HuH-7 (cell line): ENCODE results near the gene JSRP1.
A peak's percentile ranks its signal among the peaks of the same experiment; 100 is the strongest.

Experiments
- DNase-seq: peaks from one replicate; pipeline ENCODE4 v3.0.0; 2011; ENCODE audit warnings: low spot score

Gene JSRP1

DNA sequence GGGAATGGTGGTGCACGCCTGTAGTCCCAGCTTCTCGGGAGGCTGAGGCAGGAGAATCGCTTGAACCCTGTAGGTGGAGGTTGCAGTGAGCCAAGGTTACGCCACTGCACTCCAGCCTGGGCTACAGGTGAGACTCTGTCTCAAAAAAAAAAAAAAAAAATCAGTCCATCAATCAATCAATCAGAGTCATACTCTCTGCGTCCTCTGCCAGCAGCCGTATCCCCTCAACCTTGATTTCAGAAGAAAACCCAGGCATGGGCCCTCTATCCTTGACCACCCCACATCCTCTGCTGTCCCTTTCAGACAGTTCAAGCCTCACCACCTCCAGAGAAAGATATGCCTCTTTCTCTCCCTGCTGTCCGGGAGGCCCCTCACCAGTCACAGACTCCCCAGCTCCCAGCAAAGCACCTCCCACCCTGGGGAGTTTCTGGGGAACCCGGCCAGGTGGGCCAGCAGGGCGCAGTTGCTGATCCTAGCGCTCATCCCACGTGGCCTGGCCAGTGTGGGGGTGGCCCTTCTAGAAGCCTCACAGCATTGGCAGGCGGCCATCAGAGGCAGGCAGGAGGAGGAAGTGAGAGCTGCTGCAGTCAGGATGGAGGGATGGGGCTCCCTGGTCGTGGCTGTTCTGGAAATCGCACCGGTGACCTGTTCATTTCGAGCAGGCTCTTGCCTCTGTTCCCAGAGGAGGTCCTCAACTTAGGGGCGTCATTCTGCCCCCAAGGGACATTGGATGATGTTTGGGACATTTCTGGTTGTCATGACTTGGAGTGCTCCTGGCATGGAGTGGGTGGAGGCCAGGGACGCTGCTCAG is 10.2 kb upstream of the JSRP1 start:
- no peak for DNase-seq

- DNase-seq: no peak
Observed at GRCh38 chr19:2261438-2262172, 5.4 kb upstream of the JSRP1 start.

- no peak for DNase-seq
Observed at GRCh38 chr19:2260341-2260805, 4.2 kb upstream of the JSRP1 start.

DNA sequence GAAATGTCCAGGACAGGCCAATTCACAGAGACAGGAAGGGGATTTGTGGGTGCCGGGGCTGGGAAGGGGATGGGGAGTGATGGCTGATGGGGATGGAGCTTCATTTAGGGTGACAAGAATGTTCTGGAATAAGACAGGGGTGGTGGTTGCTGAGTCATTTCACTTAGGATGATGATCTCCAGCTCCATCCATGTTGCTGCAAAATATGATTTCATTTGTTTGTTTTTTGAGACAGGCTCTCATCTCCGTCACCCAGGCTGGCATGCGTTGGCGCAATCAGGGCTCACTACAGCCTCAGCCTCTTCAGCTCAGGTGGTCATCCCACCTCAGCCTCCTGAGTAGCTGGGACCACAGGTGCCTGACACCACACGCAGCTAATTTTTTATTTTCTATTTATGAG is 3.1 kb upstream of the JSRP1 start:
- no peak for DNase-seq

DNA sequence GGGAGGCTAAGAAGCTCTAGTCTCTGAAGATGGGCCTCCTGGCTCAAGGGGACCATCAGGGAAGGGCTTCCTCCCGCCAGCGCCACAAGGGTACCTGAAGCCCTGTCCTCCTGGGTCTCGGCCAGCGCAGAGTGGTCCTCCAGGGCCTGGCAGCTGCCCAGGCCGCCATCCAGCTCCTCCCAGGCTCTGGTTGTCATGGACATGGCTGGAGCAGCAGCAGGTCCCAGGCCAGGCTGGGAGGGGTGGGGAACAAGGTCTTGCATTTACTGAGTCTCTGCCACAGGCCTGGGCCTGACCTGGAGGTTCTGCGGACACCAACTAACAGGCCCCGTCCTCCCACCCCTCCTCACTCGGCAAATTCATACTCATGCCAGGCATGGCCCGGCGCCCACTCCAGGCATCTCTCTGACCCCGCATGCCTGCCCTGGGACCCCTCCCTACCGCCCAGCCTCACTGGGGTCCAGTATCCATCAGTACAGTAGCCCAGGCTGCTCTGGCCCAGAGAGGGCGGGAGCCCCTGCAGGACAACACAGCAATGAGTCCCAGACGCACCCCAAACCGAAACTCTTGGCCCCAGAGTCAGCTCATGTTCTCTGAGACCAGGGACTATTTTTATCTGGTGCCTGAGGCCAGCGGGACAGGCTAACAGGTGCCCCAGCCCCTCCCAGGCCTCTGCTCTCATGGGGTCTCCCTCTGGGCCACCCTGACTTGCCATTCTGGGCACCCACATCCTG is 938 bp downstream of the JSRP1 start:
- DNase-seq: no peak

- peak; percentile 91 for DNase-seq
Observed at GRCh38 chr19:2254064-2254872, 1.9 kb downstream of the JSRP1 start.

- peak; percentile 70 for DNase-seq
Observed at GRCh38 chr19:2253106-2254063, 2.8 kb downstream of the JSRP1 start.

GRCh38 chr19:2252797-2253105 is 3.5 kb downstream of the JSRP1 start:
- no peak for DNase-seq

DNA sequence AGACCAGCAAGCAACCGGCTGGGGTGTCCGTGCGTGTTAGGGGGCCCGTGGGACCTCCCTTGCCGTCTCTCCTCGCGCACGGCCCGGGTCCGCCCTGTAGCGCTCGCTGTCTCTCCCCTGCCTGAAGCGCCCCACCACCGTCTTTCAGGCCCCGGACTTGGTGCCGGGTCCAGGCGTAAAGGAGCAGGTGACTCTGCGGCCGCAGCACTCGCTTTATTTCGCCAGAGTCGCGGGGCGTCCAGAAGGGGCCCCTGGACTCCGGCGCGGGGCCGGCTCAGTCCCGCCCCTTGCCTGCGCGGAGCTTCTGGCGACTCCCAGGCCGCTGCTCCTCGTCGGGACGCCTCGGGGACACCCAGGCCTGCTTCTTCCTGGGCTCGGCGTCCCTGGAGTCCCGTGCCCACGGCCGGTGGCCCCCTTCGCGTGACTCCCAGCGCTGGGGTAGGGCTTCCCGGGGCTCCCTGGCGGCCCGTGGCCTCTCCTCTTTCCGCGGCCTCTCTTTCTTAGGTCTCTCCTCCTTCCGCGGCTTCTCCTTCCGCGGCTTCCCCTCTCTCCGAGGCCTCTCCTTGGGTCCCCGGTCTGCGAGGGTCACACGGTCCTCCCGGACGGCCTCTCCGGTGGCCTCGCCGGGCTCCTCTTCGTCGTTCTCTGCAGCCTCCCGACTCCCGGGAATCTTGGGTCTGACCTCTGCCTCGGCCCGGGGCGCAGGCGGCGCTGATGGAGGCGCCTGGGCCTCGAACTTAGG is 4.0 kb downstream of the JSRP1 start:
- no peak for DNase-seq

DNA sequence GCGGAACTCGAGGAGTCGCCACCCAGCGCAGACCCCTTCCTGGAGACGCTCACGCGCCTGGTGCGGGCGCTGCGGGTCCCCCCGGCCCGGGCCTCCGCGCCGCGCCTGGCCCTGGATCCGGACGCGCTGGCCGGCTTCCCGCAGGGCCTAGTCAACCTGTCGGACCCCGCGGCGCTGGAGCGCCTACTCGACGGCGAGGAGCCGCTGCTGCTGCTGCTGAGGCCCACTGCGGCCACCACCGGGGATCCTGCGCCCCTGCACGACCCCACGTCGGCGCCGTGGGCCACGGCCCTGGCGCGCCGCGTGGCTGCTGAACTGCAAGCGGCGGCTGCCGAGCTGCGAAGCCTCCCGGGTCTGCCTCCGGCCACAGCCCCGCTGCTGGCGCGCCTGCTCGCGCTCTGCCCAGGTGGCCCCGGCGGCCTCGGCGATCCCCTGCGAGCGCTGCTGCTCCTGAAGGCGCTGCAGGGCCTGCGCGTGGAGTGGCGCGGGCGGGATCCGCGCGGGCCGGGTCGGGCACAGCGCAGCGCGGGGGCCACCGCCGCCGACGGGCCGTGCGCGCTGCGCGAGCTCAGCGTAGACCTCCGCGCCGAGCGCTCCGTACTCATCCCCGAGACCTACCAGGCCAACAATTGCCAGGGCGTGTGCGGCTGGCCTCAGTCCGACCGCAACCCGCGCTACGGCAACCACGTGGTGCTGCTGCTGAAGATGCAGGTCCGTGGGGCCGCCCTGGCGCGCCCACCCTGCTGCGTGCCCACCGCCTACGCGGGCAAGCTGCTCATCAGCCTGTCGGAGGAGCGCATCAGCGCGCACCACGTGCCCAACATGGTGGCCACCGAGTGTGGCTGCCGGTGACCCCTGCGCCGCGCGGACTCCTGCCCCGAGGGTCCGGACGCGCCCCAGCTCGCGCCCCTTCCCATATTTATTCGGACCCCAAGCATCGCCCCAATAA is 4.8 kb downstream of the JSRP1 start:
- no peak for DNase-seq

- no peak for DNase-seq
Observed at GRCh38 chr19:2250766-2251105, 5.5 kb downstream of the JSRP1 start.

DNA sequence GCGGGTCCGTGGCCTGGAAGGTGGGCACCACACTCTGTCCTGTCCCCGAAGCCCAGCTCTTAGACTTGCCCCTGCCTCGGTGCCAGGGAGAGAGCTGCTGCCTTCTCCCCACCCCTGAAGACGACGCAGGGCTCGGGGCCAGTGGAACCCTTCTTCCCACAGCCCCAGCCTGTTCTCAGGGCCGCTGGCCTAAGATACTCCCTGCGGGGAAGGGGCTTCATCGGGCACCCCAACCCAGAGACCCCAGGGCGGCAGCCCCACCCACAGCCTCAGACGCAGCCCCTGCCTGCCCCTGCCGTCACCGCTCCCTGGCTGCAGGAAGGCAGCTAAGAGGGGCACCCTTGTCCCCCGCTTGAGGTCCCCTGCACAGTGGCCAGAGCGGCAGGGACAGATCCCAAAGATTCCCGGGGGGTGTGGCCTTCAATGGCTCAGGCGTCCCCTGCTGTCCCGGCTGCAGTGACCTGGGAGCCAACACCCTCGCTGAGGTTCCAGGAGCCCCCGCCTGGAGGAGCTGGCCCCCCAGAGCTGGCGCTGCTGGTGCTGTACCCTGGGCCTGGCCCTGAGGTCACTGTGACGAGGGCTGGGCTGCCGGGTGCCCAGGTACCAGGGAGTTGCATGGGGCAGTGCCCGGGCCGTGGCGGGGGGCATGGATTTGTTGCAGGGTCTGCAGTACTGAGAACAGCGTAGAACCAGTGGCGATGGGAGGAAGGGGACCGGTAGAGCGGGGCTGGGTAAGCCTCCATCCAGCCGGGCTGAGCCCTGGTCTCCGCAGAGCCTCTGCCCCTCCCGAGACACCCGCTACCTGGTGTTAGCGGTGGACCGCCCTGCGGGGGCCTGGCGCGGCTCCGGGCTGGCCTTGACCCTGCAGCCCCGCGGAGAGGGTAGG is 6.1 kb downstream of the JSRP1 start:
- DNase-seq: no peak

GRCh38 chr19:2249010-2249866 is 7.0 kb downstream of the JSRP1 start, which contains the start of gene AMH:
TSS of gene AMH (plus strand) at chr19:2249323. CDS start at chr19:2249333, 10 bp downstream.
- DNase-seq: no peak

- no peak for DNase-seq
Observed at GRCh38 chr19:2248136-2249009, 7.8 kb downstream of the JSRP1 start.

- no peak for DNase-seq
Observed at GRCh38 chr19:2247433-2248101, 8.7 kb downstream of the JSRP1 start.
